ENCODE data around the gene CA10.

CA10 gene

DNA sequence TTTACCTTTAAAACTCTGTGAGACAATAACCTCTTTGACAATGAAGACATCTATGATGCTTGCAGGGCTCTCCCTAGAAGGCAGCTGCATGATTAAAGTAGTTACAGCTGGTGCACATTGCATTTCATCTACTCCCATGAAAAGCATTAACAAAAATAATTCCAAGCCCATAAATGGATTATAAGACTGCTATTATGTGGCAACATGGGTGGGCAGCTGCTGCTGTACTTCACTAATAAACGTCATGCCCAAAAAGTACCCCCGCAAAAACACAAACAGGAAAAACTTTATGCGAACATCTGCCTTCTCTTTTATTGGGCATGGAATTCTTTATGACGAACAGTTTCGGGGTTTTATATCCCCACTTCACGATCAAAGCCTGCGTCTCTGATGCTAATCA lies 224.9 kb downstream of the CA10 start:
- Histone ChIP-seq H3K79me2 (ENCODE audit: insufficient read depth, low read length) (no peaks in the 10 kb centered on the region), H3K36me3 (ENCODE audit: insufficient read depth, low read length) (no peaks in the 10 kb centered on the region), H3K4me2 (ENCODE audit: low read length) (no peak overlapping the region), H2AFZ (ENCODE audit: low read length) (no peak overlapping the region), H3F3A (ENCODE audit: insufficient read depth, low read length) (no peaks in the 10 kb centered on the region), H4K20me1 (ENCODE audit: insufficient read depth, low read length) (no peaks in the 10 kb centered on the region), H3K9ac (ENCODE audit: low read length) (no peak overlapping the region), H3K4me1 (ENCODE audit: insufficient read depth, low read length, severe bottlenecking) (no peaks in the 10 kb centered on the region), H3K9me2 (ENCODE audit: low read depth, low read length) (no peaks in the 10 kb centered on the region), H3K9me3 (ENCODE audit: low read length) (no peaks in the 10 kb centered on the region), H3K27me3 (ENCODE audit: insufficient read depth, low read length) (no peaks in the 10 kb centered on the region), H3K27ac (ENCODE audit: low read depth, low read length, poor library complexity, severe bottlenecking) (no peak overlapping the region), H3K4me3 (ENCODE audit: low read depth, low read length, poor library complexity, severe bottlenecking) (no peak overlapping the region)
- TF ChIP-seq, protein P1, sequence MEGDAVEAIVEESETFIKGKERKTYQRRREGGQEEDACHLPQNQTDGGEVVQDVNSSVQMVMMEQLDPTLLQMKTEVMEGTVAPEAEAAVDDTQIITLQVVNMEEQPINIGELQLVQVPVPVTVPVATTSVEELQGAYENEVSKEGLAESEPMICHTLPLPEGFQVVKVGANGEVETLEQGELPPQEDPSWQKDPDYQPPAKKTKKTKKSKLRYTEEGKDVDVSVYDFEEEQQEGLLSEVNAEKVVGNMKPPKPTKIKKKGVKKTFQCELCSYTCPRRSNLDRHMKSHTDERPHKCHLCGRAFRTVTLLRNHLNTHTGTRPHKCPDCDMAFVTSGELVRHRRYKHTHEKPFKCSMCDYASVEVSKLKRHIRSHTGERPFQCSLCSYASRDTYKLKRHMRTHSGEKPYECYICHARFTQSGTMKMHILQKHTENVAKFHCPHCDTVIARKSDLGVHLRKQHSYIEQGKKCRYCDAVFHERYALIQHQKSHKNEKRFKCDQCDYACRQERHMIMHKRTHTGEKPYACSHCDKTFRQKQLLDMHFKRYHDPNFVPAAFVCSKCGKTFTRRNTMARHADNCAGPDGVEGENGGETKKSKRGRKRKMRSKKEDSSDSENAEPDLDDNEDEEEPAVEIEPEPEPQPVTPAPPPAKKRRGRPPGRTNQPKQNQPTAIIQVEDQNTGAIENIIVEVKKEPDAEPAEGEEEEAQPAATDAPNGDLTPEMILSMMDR (IDR thresholded peaks at IDR 0.05; ENCODE audit: low read length), result no peak
- no peak for TF ChIP-seq EZH2 (IDR thresholded peaks at IDR 0.05; ENCODE audit: borderline replicate concordance, low read length)

DNA sequence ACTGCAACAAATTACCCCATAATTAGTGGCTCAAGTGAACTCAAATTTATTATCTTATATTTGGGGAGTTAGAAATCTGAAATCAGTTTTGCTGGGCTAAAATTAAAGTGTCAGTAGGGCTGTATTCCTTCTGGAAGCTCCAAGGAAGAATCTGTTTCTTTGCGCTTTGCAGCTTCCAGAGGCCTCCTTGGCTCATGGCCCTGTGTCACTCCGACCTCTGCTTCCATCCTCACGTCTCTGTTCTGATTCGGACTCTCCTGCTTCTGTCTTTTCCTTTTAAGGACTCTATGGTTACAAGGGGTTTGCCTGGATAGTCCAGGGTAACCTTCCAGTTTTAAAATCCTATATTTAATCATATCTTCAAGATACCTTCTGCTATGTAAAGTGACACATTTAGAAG lies 232.1 kb downstream of the CA10 start:
- H3K9ac ChIP-seq (ENCODE audit: low read length), result no peak overlapping the region
- H3K4me1 ChIP-seq (ENCODE audit: insufficient read depth, low read length, severe bottlenecking), result no peaks in the 10 kb centered on the region
- no peaks in the 10 kb centered on the region for H3K27me3 ChIP-seq (ENCODE audit: insufficient read depth, low read length)
- TF ChIP-seq, protein P1 (IDR thresholded peaks at IDR 0.05; ENCODE audit: low read length), result no peak
- TF ChIP-seq EZH2 (IDR thresholded peaks at IDR 0.05; ENCODE audit: borderline replicate concordance, low read length), result no peak
- H3K4me3 ChIP-seq (ENCODE audit: low read depth, low read length, poor library complexity, severe bottlenecking), result no peak overlapping the region
- H3K79me2 ChIP-seq (ENCODE audit: insufficient read depth, low read length), result no peaks in the 10 kb centered on the region
- H4K20me1 ChIP-seq (ENCODE audit: insufficient read depth, low read length), result no peaks in the 10 kb centered on the region
- no peak overlapping the region for H3K27ac ChIP-seq (ENCODE audit: low read depth, low read length, poor library complexity, severe bottlenecking)
- H3K36me3 ChIP-seq (ENCODE audit: insufficient read depth, low read length), result no peaks in the 10 kb centered on the region
- H3K9me2 ChIP-seq (ENCODE audit: low read depth, low read length), result no peaks in the 10 kb centered on the region
- no peak overlapping the region for H3K4me2 ChIP-seq (ENCODE audit: low read length)
- H3F3A ChIP-seq (ENCODE audit: insufficient read depth, low read length), result no peaks in the 10 kb centered on the region
- H3K9me3 ChIP-seq (ENCODE audit: low read length), result no peaks in the 10 kb centered on the region
- H2AFZ ChIP-seq (ENCODE audit: low read length), result no peak overlapping the region

DNA sequence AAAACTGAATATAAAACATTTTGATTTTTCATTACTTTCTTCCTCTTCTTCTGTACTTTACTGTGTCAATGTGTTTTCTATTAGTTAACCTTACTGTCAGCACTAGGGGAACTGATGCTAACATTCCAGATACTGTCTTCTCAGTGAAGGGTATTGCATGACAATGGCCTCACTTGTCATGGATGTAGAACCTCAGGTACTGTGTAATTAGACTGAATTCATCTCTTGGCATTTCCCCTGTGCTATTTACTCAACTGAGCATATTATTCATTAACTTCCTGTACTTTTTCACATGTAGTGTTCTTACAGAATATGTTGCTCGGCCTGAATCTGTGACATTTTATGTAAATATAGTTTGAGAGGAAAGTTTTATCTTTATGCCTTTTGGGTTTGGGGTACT lies 237.0 kb downstream of the CA10 start:
- Histone ChIP-seq H3K4me1 (ENCODE audit: insufficient read depth, low read length, severe bottlenecking) (no peaks in the 10 kb centered on the region), H3K79me2 (ENCODE audit: insufficient read depth, low read length) (no peaks in the 10 kb centered on the region), H3K36me3 (ENCODE audit: insufficient read depth, low read length) (no peaks in the 10 kb centered on the region), H3F3A (ENCODE audit: insufficient read depth, low read length) (no peaks in the 10 kb centered on the region), H3K27ac (ENCODE audit: low read depth, low read length, poor library complexity, severe bottlenecking) (no peak overlapping the region), H3K9ac (ENCODE audit: low read length) (no peak overlapping the region), H3K27me3 (ENCODE audit: insufficient read depth, low read length) (no peaks in the 10 kb centered on the region), H3K4me3 (ENCODE audit: low read depth, low read length, poor library complexity, severe bottlenecking) (no peak overlapping the region), H3K9me3 (ENCODE audit: low read length) (no peaks in the 10 kb centered on the region), H4K20me1 (ENCODE audit: insufficient read depth, low read length) (no peaks in the 10 kb centered on the region), H2AFZ (ENCODE audit: low read length) (no peak overlapping the region), H3K9me2 (ENCODE audit: low read depth, low read length) (no peaks in the 10 kb centered on the region), H3K4me2 (ENCODE audit: low read length) (no peak overlapping the region)
- TF ChIP-seq, protein P1 (IDR thresholded peaks at IDR 0.05; ENCODE audit: low read length), result no peak
- TF ChIP-seq EZH2 (IDR thresholded peaks at IDR 0.05; ENCODE audit: borderline replicate concordance, low read length), result no peak
